Measurements from ENCODE around the gene CLHC1. TPM values are rescaled to one million over a fixed set of nuclear protein-coding genes. Genes with fewer than 3 reads are reported as not detected.

CLHC1 gene
- total RNA-seq, 1 donor from 2014 or later = 6.8 TPM

DNA sequence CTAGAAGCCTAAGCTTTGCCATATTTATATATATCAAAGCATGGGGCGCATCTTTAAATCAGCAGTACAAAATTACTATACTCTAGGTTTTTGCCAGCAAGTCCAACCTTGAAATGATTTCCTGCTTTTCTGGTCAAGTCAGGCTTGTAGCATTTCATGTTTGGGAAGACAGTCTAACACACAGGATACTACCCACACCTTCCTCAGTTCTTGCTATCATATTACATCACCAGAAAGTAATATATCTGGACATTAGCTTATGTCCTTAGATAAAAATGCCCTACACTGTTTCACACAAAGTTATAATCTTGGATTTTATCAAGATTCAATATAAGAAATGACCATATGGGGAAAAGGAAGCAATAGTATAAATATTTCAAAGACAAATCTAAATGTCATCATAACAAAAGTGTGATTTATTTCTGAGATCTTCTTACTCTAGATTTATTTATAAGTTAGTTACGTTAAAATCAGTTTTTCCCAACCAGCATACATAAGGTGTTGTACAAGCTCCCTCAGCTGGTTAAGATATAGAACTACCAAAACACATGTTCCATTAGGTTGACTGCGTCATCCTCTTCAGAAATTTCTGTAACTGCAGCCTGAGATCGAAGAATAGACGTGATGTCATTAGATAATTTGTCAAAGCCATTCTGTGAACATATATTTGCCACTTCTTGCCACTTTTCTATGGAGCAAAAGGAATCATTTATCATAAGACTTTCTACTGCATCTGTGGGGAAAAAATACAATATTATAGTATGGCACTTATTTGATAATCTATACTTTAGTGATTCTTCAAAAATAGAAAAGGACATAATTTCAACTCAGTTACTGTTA is 56.6 kb downstream of the CLHC1 start:
- H3K4me3 ChIP-seq (ENCODE audit: low read depth, low read length) = no peak overlapping the region
- TF ChIP-seq, protein P1, sequence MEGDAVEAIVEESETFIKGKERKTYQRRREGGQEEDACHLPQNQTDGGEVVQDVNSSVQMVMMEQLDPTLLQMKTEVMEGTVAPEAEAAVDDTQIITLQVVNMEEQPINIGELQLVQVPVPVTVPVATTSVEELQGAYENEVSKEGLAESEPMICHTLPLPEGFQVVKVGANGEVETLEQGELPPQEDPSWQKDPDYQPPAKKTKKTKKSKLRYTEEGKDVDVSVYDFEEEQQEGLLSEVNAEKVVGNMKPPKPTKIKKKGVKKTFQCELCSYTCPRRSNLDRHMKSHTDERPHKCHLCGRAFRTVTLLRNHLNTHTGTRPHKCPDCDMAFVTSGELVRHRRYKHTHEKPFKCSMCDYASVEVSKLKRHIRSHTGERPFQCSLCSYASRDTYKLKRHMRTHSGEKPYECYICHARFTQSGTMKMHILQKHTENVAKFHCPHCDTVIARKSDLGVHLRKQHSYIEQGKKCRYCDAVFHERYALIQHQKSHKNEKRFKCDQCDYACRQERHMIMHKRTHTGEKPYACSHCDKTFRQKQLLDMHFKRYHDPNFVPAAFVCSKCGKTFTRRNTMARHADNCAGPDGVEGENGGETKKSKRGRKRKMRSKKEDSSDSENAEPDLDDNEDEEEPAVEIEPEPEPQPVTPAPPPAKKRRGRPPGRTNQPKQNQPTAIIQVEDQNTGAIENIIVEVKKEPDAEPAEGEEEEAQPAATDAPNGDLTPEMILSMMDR (IDR thresholded peaks at IDR 0.05; ENCODE audit: insufficient read depth, low read length, severe bottlenecking) = peak; percentile 47
- no peaks in the 10 kb centered on the region for H3K27me3 ChIP-seq (ENCODE audit: control insufficient read depth, insufficient read depth, low read length)
- H3K36me3 ChIP-seq (ENCODE audit: control insufficient read depth, insufficient read depth, low read length) = no peaks in the 10 kb centered on the region
- no peak for FAIRE-seq
- peak; percentile 70 for DNase-seq (ENCODE audit: low read depth)

GRCh38 chr2:55173438-55174054 is 58.5 kb downstream of the CLHC1 start:
- TF ChIP-seq, protein P1 (IDR thresholded peaks at IDR 0.05; ENCODE audit: insufficient read depth, low read length, severe bottlenecking) = no peak
- Histone ChIP-seq H3K27me3 (ENCODE audit: control insufficient read depth, insufficient read depth, low read length) (no peaks in the 10 kb centered on the region), H3K36me3 (ENCODE audit: control insufficient read depth, insufficient read depth, low read length) (no peaks in the 10 kb centered on the region), H3K4me3 (ENCODE audit: low read depth, low read length) (no peak overlapping the region)
- DNase-seq (ENCODE audit: low read depth) (no peak), FAIRE-seq (no peak)

- no peak for DNase-seq (ENCODE audit: low read depth)
- no peak for FAIRE-seq
- Histone ChIP-seq H3K27me3 (ENCODE audit: control insufficient read depth, insufficient read depth, low read length) (no peaks in the 10 kb centered on the region), H3K4me3 (ENCODE audit: low read depth, low read length) (no peak overlapping the region), H3K36me3 (ENCODE audit: control insufficient read depth, insufficient read depth, low read length) (no peaks in the 10 kb centered on the region)
- TF ChIP-seq, protein P1 (IDR thresholded peaks at IDR 0.05; ENCODE audit: insufficient read depth, low read length, severe bottlenecking) = no peak
Observed at GRCh38 chr2:55169915-55170314, 62.2 kb downstream of the CLHC1 start.

- Histone ChIP-seq H3K4me3 (ENCODE audit: low read depth, low read length) (no peak overlapping the region), H3K27me3 (ENCODE audit: control insufficient read depth, insufficient read depth, low read length) (no peaks in the 10 kb centered on the region), H3K36me3 (ENCODE audit: control insufficient read depth, insufficient read depth, low read length) (no peaks in the 10 kb centered on the region)
- TF ChIP-seq, protein P1 (IDR thresholded peaks at IDR 0.05; ENCODE audit: insufficient read depth, low read length, severe bottlenecking) = no peak
- DNase-seq (ENCODE audit: low read depth) (no peak), FAIRE-seq (no peak)
Observed at GRCh38 chr2:55169359-55169758, 62.7 kb downstream of the CLHC1 start.

GRCh38 chr2:55168221-55169154 is 63.6 kb downstream of the CLHC1 start:
- no peak overlapping the region for H3K4me3 ChIP-seq (ENCODE audit: low read depth, low read length)
- DNase-seq (ENCODE audit: low read depth) (peak; percentile 67), FAIRE-seq (no peak)
- no peaks in the 10 kb centered on the region for H3K36me3 ChIP-seq (ENCODE audit: control insufficient read depth, insufficient read depth, low read length)
- H3K27me3 ChIP-seq (ENCODE audit: control insufficient read depth, insufficient read depth, low read length) = no peaks in the 10 kb centered on the region
- TF ChIP-seq, protein P1 (IDR thresholded peaks at IDR 0.05; ENCODE audit: insufficient read depth, low read length, severe bottlenecking) = peak; percentile 60
